HCT116 (cell line): ENCODE data around the gene HCRTR2. TPM values are rescaled to one million over a fixed set of nuclear protein-coding genes. Genes with fewer than 3 reads are reported as not detected.

Experiments
- ATAC-seq: fragments of 200-7000 bp; cut with Tn5 transposase; 2 replicates; pipeline ENCODE4 v1.9.1; 2020; ENCODE audit warnings: mild to moderate bottlenecking, moderate library complexity
- Bru-seq: library from RNA; stranded (reverse); fragments of 400-500 nt; gene quantifications from one replicate; lab custom pipeline; 2021; lab: Mats Ljungman, UMichigan
- BruChase-seq, 2 experiments: library from RNA; stranded (reverse); fragments of 400-500 nt; gene quantifications; one replicate each; lab custom pipeline; 2021; lab: Mats Ljungman, UMichigan
- BruUV-seq: library from RNA; stranded (reverse); fragments of 400-500 nt; replicated peaks from 2 replicates; lab custom pipeline; 2021; lab: Mats Ljungman, UMichigan
- CTCF ChIA-PET: fragments of 300-600 bp; sonication (Branson Sonifier 250); formaldehyde crosslinking; loops from one replicate; lab custom pipeline; 2021; ENCODE audit warnings: antibody characterized with exemption; lab: Charles Lee
- POLR2A ChIA-PET: fragments of 300-600, 350-600 bp; sonication (Branson Sonifier 250); formaldehyde crosslinking; loops from one replicate; lab custom pipeline; 2021; ENCODE audit warnings: antibody characterized with exemption; lab: Charles Lee
- RAD21 ChIA-PET, 2 experiments: fragments of 300-600 bp; sonication (Branson Sonifier 250); formaldehyde crosslinking; loops; one replicate each; lab custom pipeline; 2023; ENCODE audit warnings: low total read pairs in 2 of 2; ENCODE audit not compliant: uncharacterized antibody in 2 of 2, unreplicated experiment in 2 of 2, low non-redundant PET in 1 of 2; lab: Charles Lee
- DNase-seq: peaks from one replicate; pipeline ENCODE4 v3.0.0-alpha.2; 2010; ENCODE audit warnings: low read depth, low spot score
- H2AFZ ChIP-seq: fragments of 200-600 bp; shearing (Covaris generic), sonication (generic); 2 replicates; pipeline ENCODE4 v1.6.1; 2017; ENCODE audit warnings: low read depth, mixed run types, mixed read lengths, antibody characterized with exemption, low read length; ENCODE audit not compliant: poor library complexity, severe bottlenecking
- H3K27ac ChIP-seq: 2 replicates; pipeline ENCODE4 v1.5.1; 2012; ENCODE audit warnings: low read depth, low read length
- H3K27me3 ChIP-seq: fragments of 200-600 bp; sonication (generic); 2 replicates; pipeline ENCODE4 v1.6.1; 2016; ENCODE audit warnings: mixed run types, low read length, mixed read lengths; ENCODE audit not compliant: insufficient read depth
- H3K36me3 ChIP-seq, 2 experiments: fragments of 200-500 bp in 1 of 2; fragments of 200-600 bp in 1 of 2; sonication (Bioruptor generic) in 1 of 2; sonication (generic) in 1 of 2; 2 replicates each; pipeline versions ENCODE4 v1.5.1 to v1.6.1; 2014 to 2016; ENCODE audit warnings: low read length in 2 of 2, inconsistent platforms in 1 of 2, mixed read lengths in 1 of 2, mixed run types in 1 of 2; ENCODE audit not compliant: insufficient read depth in 2 of 2, control insufficient read depth in 1 of 2
- H3K4me1 ChIP-seq, 2 experiments: fragments of 200-600 bp in 1 of 2; sonication (generic) in 1 of 2; 2 replicates each; pipeline versions ENCODE4 v1.5.1 to v1.6.1; 2012 to 2017; ENCODE audit warnings: low read length in 2 of 2, inconsistent platforms in 1 of 2, mild to moderate bottlenecking in 1 of 2, mixed read lengths in 1 of 2, mixed run types in 1 of 2, moderate library complexity in 1 of 2; ENCODE audit not compliant: insufficient read depth in 2 of 2, control insufficient read depth in 1 of 2
- H3K4me2 ChIP-seq: fragments of 200-600 bp; sonication (generic); 2 replicates; pipeline ENCODE4 v1.6.1; 2017; ENCODE audit warnings: mixed run types, low read length, mixed read lengths
- H3K4me3 ChIP-seq, 2 experiments: fragments of 200-600 bp in 1 of 2; sonication (generic) in 1 of 2; replicated peaks in 1 of 2; 2 replicates each; pipeline ENCODE4 v1.5.1; 2011 to 2016; ENCODE audit warnings: low read length in 2 of 2, control low read depth in 1 of 2, low read depth in 1 of 2, mild to moderate bottlenecking in 1 of 2, mixed read lengths in 1 of 2, mixed run types in 1 of 2
- H3K79me2 ChIP-seq: fragments of 200-600 bp; sonication (generic); 2 replicates; pipeline ENCODE4 v1.6.1; 2017; ENCODE audit warnings: mild to moderate bottlenecking, mixed run types, low read length, moderate library complexity, mixed read lengths; ENCODE audit not compliant: insufficient read depth
- H3K9ac ChIP-seq: fragments of 200-600 bp; sonication (generic); 2 replicates; pipeline ENCODE4 v1.6.1; 2016; ENCODE audit warnings: low read length, mixed read lengths
- H3K9me2 ChIP-seq: fragments of 200-600 bp; sonication (generic), shearing (Covaris generic); 2 replicates; pipeline ENCODE4 v1.6.1; 2017; ENCODE audit warnings: mixed run types, mild to moderate bottlenecking, moderate library complexity; ENCODE audit not compliant: insufficient read depth
- H3K9me3 ChIP-seq, 2 experiments: fragments of 200-500 bp in 1 of 2; fragments of 200-600 bp in 1 of 2; sonication (Bioruptor generic) in 1 of 2; sonication (generic) in 1 of 2; 2 replicates each; pipeline ENCODE4 v1.6.1; 2014 to 2017; ENCODE audit warnings: low read length in 2 of 2, mixed read lengths in 2 of 2, inconsistent platforms in 1 of 2, low read depth in 1 of 2, mild to moderate bottlenecking in 1 of 2, mixed run types in 1 of 2, moderate library complexity in 1 of 2; ENCODE audit not compliant: control insufficient read depth in 1 of 2, insufficient read depth in 1 of 2
- H4K20me1 ChIP-seq: fragments of 200-600 bp; sonication (generic), shearing (Covaris generic); 2 replicates; pipeline ENCODE4 v1.6.1; 2017; ENCODE audit warnings: mixed run types, mild to moderate bottlenecking, moderate library complexity; ENCODE audit not compliant: insufficient read depth
- ELF1 ChIP-seq: IDR thresholded peaks from 2 replicates; pipeline ENCODE4 v1.6.1; 2012; ENCODE audit warnings: low read depth, borderline replicate concordance
- EZH2phosphoT487 ChIP-seq: fragments of 200-600 bp; IDR thresholded peaks from 2 replicates; pipeline ENCODE4 v1.6.1; 2018; ENCODE audit warnings: antibody characterized with exemption, borderline replicate concordance
- FOSL1 ChIP-seq: IDR thresholded peaks from 2 replicates; pipeline ENCODE4 v1.6.1; 2012; ENCODE audit warnings: low read depth
- JUND ChIP-seq: IDR thresholded peaks from 2 replicates; pipeline ENCODE4 v1.6.1; 2012
- POLR2AphosphoS5 ChIP-seq: IDR thresholded peaks from 2 replicates; pipeline ENCODE4 v1.6.1; 2011; ENCODE audit warnings: mild to moderate bottlenecking, low read depth, low read length, moderate library complexity
- REST ChIP-seq: IDR thresholded peaks from 2 replicates; pipeline ENCODE4 v1.6.1; 2012; ENCODE audit warnings: low read depth
- SRF ChIP-seq: IDR thresholded peaks from 2 replicates; pipeline ENCODE4 v1.6.1; 2012; ENCODE audit warnings: low read depth
- YY1 ChIP-seq: IDR thresholded peaks from 2 replicates; pipeline ENCODE4 v1.6.1; 2011; ENCODE audit warnings: low read length, low read depth, moderate library complexity, mild to moderate bottlenecking; ENCODE audit not compliant: insufficient replicate concordance; ENCODE audit errors: extremely low read depth
- ZNF274 ChIP-seq: fragments of 200-500 bp; sonication (Bioruptor generic); IDR thresholded peaks from 2 replicates; pipeline ENCODE4 v1.6.1; 2014; ENCODE audit warnings: mild to moderate bottlenecking, low read depth, low read length, inconsistent platforms
- intact Hi-C: fragments of 100-400 bp; cut with micrococcal nuclease; formaldehyde crosslinking; loops from 2 replicates; pipeline ENCODE4 v1.10.0; 2022
- long read RNA-seq: library from polyadenylated mRNA; unstranded; transcript quantifications from one replicate; pipeline ENCODE4 v2.0.0, GENCODE V29; 2021; ENCODE audit not compliant: unreplicated experiment
- polyA plus RNA-seq: library from polyadenylated mRNA; unstranded; fragments of >200 nt; gene quantifications from 2 replicates; pipeline ENCODE4 v1.2.1, GENCODE V29; 2012; ENCODE audit warnings: missing spikeins
- total RNA-seq: library from RNA; stranded (reverse); gene quantifications from one replicate; pipeline ENCODE4 v1.2.1, GENCODE V29; 2021; ENCODE audit not compliant: unreplicated experiment
- TF ChIP-seq, protein P1 (sequence below): IDR thresholded peaks from 2 replicates; pipeline ENCODE4 v1.6.1; 2012

Gene HCRTR2
- total RNA-seq (not detected), Bru-seq, nascent RNA (percentile 7 among the genes with signal in this experiment), BruChase-seq, experiment 1, labeled RNA remaining after a 6-hour chase (percentile 2 among the genes with signal in this experiment), BruChase-seq, experiment 2, labeled RNA remaining after a 2-hour chase (percentile 3 among the genes with signal in this experiment)
- polyA plus RNA-seq: not detected in 2 replicates
- long read RNA-seq: 0 reads

DNA sequence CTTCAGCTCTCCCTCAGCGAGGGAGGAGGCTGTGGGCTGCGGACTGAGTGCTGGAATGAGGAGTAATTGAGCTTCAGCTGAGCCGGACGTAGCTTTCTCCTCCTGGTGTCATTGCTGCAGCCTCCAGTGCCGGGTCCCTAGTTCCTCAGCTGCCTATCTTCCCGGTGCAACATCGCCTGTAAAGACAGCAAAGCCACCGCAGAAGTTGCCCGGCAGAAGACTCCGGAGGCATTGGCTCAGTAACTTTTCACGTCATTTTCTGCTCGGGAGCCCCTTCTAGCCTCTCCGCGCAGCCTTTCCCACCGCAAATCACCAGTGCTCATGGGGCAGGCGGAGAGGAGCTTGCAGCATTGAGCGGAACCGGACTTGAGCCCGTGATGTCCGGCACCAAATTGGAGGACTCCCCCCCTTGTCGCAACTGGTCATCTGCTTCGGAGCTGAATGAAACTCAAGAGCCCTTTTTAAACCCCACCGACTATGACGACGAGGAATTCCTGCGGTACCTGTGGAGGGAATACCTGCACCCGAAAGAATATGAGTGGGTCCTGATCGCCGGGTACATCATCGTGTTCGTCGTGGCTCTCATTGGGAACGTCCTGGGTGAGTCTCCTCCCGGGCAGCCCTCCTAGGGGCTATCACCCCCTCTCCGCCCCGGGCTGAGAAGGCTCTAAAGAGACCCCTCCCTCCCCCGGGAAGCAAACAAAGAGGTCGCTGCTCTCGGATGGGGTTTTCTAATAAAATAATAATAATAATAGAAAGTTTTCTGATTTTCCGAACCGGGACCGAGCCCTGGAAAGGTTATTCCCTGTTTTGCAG, at the start of gene HCRTR2:
TSS of gene HCRTR2 (plus strand) at position 305 of the 816 bp plus-strand sequence. CDS start at position 378, 73 bp downstream.
- no peak within 1 kb of the TSS for H3K9ac ChIP-seq
- no peak within 1 kb of the TSS for H3K4me2 ChIP-seq
- no peaks in the 10 kb centered on the region for H3K4me1 ChIP-seq
- H3K79me2 ChIP-seq: no peaks in the 10 kb centered on the region
- no peak for TF ChIP-seq FOSL1
- no peak for TF ChIP-seq EZH2phosphoT487
- no peak for TF ChIP-seq YY1
- TF ChIP-seq, protein P1, sequence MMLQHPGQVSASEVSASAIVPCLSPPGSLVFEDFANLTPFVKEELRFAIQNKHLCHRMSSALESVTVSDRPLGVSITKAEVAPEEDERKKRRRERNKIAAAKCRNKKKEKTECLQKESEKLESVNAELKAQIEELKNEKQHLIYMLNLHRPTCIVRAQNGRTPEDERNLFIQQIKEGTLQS: no peak
- no peak for TF ChIP-seq ZNF274
- no peak for TF ChIP-seq POLR2AphosphoS5
- no peak for TF ChIP-seq SRF
- no peak for TF ChIP-seq JUND
- no peak for TF ChIP-seq ELF1
- TF ChIP-seq REST: no peak
- no peak for DNase-seq
- ChIA-PET POLR2A (no interaction called here), CTCF (no interaction called here), RAD21 (no interaction called here)
- intact Hi-C loops: no loop called here
- H3K27me3 ChIP-seq: no peaks in the 10 kb centered on the region
- H3K9me2 ChIP-seq: no peaks in the 10 kb centered on the region
- no peak within 1 kb of the TSS for H3K27ac ChIP-seq
- no peak within 1 kb of the TSS for H2AFZ ChIP-seq
- no peak for ATAC-seq
- no peak within 1 kb of the TSS for H3K4me3 ChIP-seq
- no peaks in the 10 kb centered on the region for H4K20me1 ChIP-seq
- no peaks in the 10 kb centered on the region for H3K9me3 ChIP-seq
- no peaks in the 10 kb centered on the region for H3K36me3 ChIP-seq
- BruUV-seq: no TSS peak
